ENCODE data around the gene PARP3.
"Not testable (repeated sequence)": the region's sequence is repeated elsewhere in the genome, so short reads cannot be mapped to it uniquely, and the experiment has no call there.

Gene PARP3

DNA sequence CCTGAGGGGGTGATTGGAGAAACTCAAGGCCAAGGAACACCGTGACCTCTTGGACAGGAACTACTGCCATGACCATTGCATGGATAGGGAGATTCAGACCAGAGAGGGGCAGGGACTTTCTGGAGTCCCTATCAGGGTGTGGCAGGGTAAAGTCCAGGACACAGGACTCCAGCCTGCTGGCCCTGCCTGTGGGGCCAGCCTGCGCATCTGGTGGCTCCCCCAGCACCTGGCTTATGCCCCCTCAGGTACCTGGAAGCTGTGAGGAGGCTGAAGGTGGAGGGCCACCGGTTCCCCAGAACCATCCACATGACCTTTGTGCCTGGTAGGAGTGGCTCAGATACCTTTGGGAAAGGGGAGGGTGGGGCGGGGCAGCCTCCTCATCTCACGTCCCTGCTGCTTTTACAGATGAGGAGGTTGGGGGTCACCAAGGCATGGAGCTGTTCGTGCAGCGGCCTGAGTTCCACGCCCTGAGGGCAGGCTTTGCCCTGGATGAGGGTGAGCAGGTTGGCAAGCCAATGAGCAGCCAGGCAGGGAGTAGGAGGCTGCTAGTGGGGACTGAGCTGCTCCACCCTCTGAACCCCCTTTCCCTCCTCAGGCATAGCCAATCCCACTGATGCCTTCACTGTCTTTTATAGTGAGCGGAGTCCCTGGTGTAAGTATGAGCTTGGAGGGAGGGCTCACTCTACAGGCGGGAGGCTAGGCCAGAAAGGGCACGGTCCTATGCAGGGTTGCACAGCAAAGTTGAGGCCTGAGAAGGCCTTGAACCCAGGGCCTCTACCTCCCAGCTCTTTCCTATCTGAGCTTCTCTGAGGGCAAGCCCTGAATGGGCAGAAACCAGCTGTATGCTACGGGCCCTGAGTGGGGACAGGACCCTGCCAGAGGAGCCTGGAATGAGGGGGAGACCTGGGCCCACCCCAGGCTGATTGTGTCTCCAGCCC lies 44.1 kb downstream of the PARP3 start:
- no peaks in the 10 kb centered on the region for H3K9me3 ChIP-seq (ENCODE audit: control insufficient read depth, insufficient read depth, low read length)
- no peaks in the 10 kb centered on the region for H3K36me3 ChIP-seq (ENCODE audit: control insufficient read depth, insufficient read depth, low read length)
- no peak overlapping the region for H3K9ac ChIP-seq (ENCODE audit: low read depth, low read length)
- H3K4me3 ChIP-seq (ENCODE audit: low read depth, low read length) = no peak overlapping the region
- H3K4me1 ChIP-seq (ENCODE audit: control insufficient read depth, insufficient read depth, low read length) = peaks cover 9% of the 10 kb centered on the region
- H3K27me3 ChIP-seq (ENCODE audit: control insufficient read depth, insufficient read depth, low read length) = no peaks in the 10 kb centered on the region

DNA sequence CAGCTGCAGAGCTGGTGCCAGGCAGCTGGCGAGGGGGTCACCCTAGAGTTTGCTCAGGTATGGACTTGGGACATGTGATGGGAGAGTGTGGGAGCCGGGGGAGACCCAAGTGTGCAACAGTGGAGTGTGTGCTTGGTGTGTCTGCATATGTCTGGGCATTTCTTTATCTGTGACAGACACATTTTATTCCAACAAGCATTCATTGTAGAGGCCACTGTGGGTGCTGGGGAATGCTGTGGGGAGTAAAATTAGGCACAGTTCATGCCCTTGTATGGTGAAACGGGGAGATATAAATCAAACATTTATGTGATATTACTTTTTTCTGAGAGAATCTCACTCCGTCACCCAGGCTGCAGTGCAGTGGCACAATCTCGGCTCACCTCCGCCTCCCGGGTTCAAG lies 45.4 kb downstream of the PARP3 start:
- H3K36me3 ChIP-seq (ENCODE audit: control insufficient read depth, insufficient read depth, low read length) = no peaks in the 10 kb centered on the region
- H3K9ac ChIP-seq (ENCODE audit: low read depth, low read length) = no peak overlapping the region
- H3K4me1 ChIP-seq (ENCODE audit: control insufficient read depth, insufficient read depth, low read length) = peaks cover 5% of the 10 kb centered on the region
- no peaks in the 10 kb centered on the region for H3K27me3 ChIP-seq (ENCODE audit: control insufficient read depth, insufficient read depth, low read length)
- H3K9me3 ChIP-seq (ENCODE audit: control insufficient read depth, insufficient read depth, low read length) = no peaks in the 10 kb centered on the region
- H3K4me3 ChIP-seq (ENCODE audit: low read depth, low read length) = no peak overlapping the region

- Histone ChIP-seq H3K36me3 (ENCODE audit: control insufficient read depth, insufficient read depth, low read length) (peaks cover 7% of the 10 kb centered on the region), H3K9ac (ENCODE audit: low read depth, low read length) (no peak overlapping the region), H3K4me3 (ENCODE audit: low read depth, low read length) (no peak overlapping the region), H3K4me1 (ENCODE audit: control insufficient read depth, insufficient read depth, low read length) (peaks cover 3% of the 10 kb centered on the region), H3K27me3 (ENCODE audit: control insufficient read depth, insufficient read depth, low read length) (no peaks in the 10 kb centered on the region), H3K9me3 (ENCODE audit: control insufficient read depth, insufficient read depth, low read length) (no peaks in the 10 kb centered on the region)
These were observed 46.4 kb downstream of the PARP3 start for GRCh38 chr3:51988286-51989146.

- H3K27me3 ChIP-seq (ENCODE audit: control insufficient read depth, insufficient read depth, low read length); H3K4me3 ChIP-seq (ENCODE audit: low read depth, low read length); H3K9ac ChIP-seq (ENCODE audit: low read depth, low read length); H3K4me1 ChIP-seq (ENCODE audit: control insufficient read depth, insufficient read depth, low read length); H3K9me3 ChIP-seq (ENCODE audit: control insufficient read depth, insufficient read depth, low read length): not testable (repeated sequence)
- H3K36me3 ChIP-seq (ENCODE audit: control insufficient read depth, insufficient read depth, low read length) = peaks cover 20% of the 10 kb centered on the region
These were observed 48.4 kb downstream of the PARP3 start for GRCh38 chr3:51990501-51990971.

- H3K4me3 ChIP-seq (ENCODE audit: low read depth, low read length) = no peak overlapping the region
- H3K27me3 ChIP-seq (ENCODE audit: control insufficient read depth, insufficient read depth, low read length) = no peaks in the 10 kb centered on the region
- H3K36me3 ChIP-seq (ENCODE audit: control insufficient read depth, insufficient read depth, low read length) = peaks cover 20% of the 10 kb centered on the region
- no peak overlapping the region for H3K9ac ChIP-seq (ENCODE audit: low read depth, low read length)
- no peaks in the 10 kb centered on the region for H3K9me3 ChIP-seq (ENCODE audit: control insufficient read depth, insufficient read depth, low read length)
- H3K4me1 ChIP-seq (ENCODE audit: control insufficient read depth, insufficient read depth, low read length) = no peaks in the 10 kb centered on the region
These were observed 50.0 kb downstream of the PARP3 start for GRCh38 chr3:51992017-51992682.

DNA sequence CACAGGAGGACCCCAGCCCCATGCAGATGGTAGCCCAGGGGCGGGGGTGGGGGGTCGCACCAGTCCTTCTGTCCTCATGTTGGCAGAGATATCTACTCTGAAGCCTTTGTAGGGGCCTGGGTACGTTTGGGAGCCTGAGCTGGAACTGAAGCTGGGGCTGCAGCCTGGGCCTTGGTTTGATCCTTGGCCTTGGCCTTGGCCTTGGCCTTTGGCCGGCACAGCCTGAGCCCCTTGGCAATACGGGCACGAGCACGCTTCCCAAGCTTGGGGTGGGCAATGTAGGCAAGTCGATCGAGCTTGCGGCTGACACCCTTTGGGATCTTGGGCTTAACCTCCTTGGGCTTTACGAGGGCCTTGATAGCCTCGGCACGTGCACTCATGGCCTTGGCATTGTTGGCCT lies 51.5 kb downstream of the PARP3 start:
- not testable (repeated sequence) for H3K4me1 ChIP-seq (ENCODE audit: control insufficient read depth, insufficient read depth, low read length); H3K9ac ChIP-seq (ENCODE audit: low read depth, low read length); H3K4me3 ChIP-seq (ENCODE audit: low read depth, low read length); H3K27me3 ChIP-seq (ENCODE audit: control insufficient read depth, insufficient read depth, low read length); H3K9me3 ChIP-seq (ENCODE audit: control insufficient read depth, insufficient read depth, low read length)
- H3K36me3 ChIP-seq (ENCODE audit: control insufficient read depth, insufficient read depth, low read length) = peaks cover 20% of the 10 kb centered on the region

- no peaks in the 10 kb centered on the region for H3K27me3 ChIP-seq (ENCODE audit: control insufficient read depth, insufficient read depth, low read length)
- H3K4me3 ChIP-seq (ENCODE audit: low read depth, low read length) = peak overlapping the region; percentile 100
- H3K9me3 ChIP-seq (ENCODE audit: control insufficient read depth, insufficient read depth, low read length) = no peaks in the 10 kb centered on the region
- peaks cover 20% of the 10 kb centered on the region for H3K36me3 ChIP-seq (ENCODE audit: control insufficient read depth, insufficient read depth, low read length)
- H3K4me1 ChIP-seq (ENCODE audit: control insufficient read depth, insufficient read depth, low read length) = no peaks in the 10 kb centered on the region
- peak overlapping the region; percentile 100 for H3K9ac ChIP-seq (ENCODE audit: low read depth, low read length)
These were observed 52.4 kb downstream of the PARP3 start for GRCh38 chr3:51994530-51994929.

DNA sequence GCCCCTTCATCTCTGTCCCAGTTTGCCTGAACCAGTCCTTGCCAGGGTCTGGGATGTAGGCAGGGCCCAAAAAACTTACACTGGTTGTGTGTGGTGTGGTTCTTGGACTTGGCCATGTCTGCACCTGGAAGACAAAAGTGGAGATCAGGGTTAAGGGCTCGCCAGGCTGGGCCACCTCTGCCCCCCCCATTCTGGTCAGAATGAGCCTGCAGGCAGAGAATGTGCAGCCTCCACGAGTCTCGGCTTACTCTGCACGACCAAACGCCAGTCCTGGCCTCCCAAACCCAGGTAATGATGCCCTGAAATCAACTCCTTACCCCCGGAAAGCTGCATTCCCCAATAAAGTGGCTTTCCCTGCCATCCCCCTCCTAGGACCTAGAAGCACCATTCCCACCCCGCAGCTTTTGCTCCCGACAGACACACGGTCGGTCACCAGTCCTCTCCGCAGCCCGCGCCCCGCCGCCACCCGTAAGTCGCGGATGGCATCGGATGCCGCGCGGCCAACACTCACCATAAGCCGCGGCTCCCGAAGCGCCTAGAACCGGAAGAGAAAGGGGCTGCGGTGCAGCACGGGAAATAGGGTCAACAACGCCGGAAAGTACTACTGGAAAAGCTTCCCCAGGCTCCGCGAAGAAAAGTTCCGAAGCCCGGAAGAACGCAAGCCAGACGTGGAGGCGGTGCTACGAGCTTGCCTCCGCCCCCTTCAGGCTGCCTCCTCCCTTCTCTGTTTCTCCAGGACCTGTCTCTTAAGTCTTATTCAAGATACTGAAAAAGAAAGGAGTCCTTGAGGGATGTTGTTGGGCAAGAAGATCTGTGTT lies 53.4 kb downstream of the PARP3 start, which contains the start of gene RPL29:
TSS of gene RPL29 (minus strand) at position 550 of the 818 bp plus-strand sequence. CDS start at position 116, 434 bp downstream.
- Histone ChIP-seq H3K9me3 (ENCODE audit: control insufficient read depth, insufficient read depth, low read length) (no peaks in the 10 kb centered on the region), H3K4me3 (ENCODE audit: low read depth, low read length) (peak within 1 kb of the TSS; percentile 100), H3K27me3 (ENCODE audit: control insufficient read depth, insufficient read depth, low read length) (no peaks in the 10 kb centered on the region), H3K9ac (ENCODE audit: low read depth, low read length) (peak within 1 kb of the TSS; percentile 100), H3K4me1 (ENCODE audit: control insufficient read depth, insufficient read depth, low read length) (no peaks in the 10 kb centered on the region), H3K36me3 (ENCODE audit: control insufficient read depth, insufficient read depth, low read length) (peaks cover 20% of the 10 kb centered on the region)

- no peaks in the 10 kb centered on the region for H3K4me1 ChIP-seq (ENCODE audit: control insufficient read depth, insufficient read depth, low read length)
These were observed 55.0 kb downstream of the PARP3 start for GRCh38 chr3:51997172-51997571.

GRCh38 chr3:51997935-51998596 lies 55.9 kb downstream of the PARP3 start:
- Histone ChIP-seq H3K36me3 (ENCODE audit: control insufficient read depth, insufficient read depth, low read length) (peaks cover 17% of the 10 kb centered on the region), H3K4me1 (ENCODE audit: control insufficient read depth, insufficient read depth, low read length) (no peaks in the 10 kb centered on the region), H3K27me3 (ENCODE audit: control insufficient read depth, insufficient read depth, low read length) (no peaks in the 10 kb centered on the region), H3K9me3 (ENCODE audit: control insufficient read depth, insufficient read depth, low read length) (no peaks in the 10 kb centered on the region), H3K9ac (ENCODE audit: low read depth, low read length) (no peak overlapping the region), H3K4me3 (ENCODE audit: low read depth, low read length) (no peak overlapping the region)

More at GRCh38 chr3:51997172-51997571, 55.0 kb downstream of the PARP3 start:
- Histone ChIP-seq H3K4me3 (ENCODE audit: low read depth, low read length) (no peak overlapping the region), H3K9ac (ENCODE audit: low read depth, low read length) (no peak overlapping the region), H3K36me3 (ENCODE audit: control insufficient read depth, insufficient read depth, low read length) (peaks cover 20% of the 10 kb centered on the region), H3K27me3 (ENCODE audit: control insufficient read depth, insufficient read depth, low read length) (no peaks in the 10 kb centered on the region), H3K9me3 (ENCODE audit: control insufficient read depth, insufficient read depth, low read length) (no peaks in the 10 kb centered on the region)

Measured in iPS-15b (cell line).